Stomach (tissue), 9 donors: ENCODE results near the gene LIN28A. TPM values are rescaled to one million over a fixed set of nuclear protein-coding genes. Genes with fewer than 3 reads are reported as not detected.

Experiments used
- DNase-seq, 2 donors: peaks; one replicate each; pipeline versions ENCODE4 v3.0.0 to v3.0.0-alpha.2; 2013 to 2019
- H3K27ac ChIP-seq, 5 donors: fragments of 200-600 bp in 4 of 5; sonication (generic) in 4 of 5; one replicate each; pipeline ENCODE4 v1.5.1; 2013 to 2019; ENCODE audit warnings: mild to moderate bottlenecking in 1 of 5, moderate library complexity in 1 of 5
- H3K27me3 ChIP-seq, 3 donors: fragments of 200-600 bp; sonication (generic); one replicate each; pipeline ENCODE4 v1.5.1; 2017 to 2019; ENCODE audit warnings: mixed run types in 1 of 3
- H3K36me3 ChIP-seq, 4 donors: fragments of 200-600 bp; sonication (generic); 1 replicate in 3 of 4; 2 replicates in 1 of 4; pipeline ENCODE4 v1.5.1; 2016 to 2019
- H3K4me1 ChIP-seq, 4 donors: fragments of 200-600 bp; sonication (generic); one replicate each; pipeline ENCODE4 v1.5.1; 2016 to 2019
- H3K4me3 ChIP-seq, 4 donors: fragments of 200-600 bp; sonication (generic) in 3 of 4; one replicate each; pipeline ENCODE4 v1.5.1; 2016 to 2019; ENCODE audit warnings: mild to moderate bottlenecking in 1 of 4
- H3K9me3 ChIP-seq, 4 donors: fragments of 200-600 bp; sonication (generic); one replicate each; pipeline ENCODE4 v1.5.1; 2016 to 2019
- CTCF ChIP-seq, 7 experiments: fragments of 450-650 bp in 4 of 7; fragments of 200-600 bp in 3 of 7; sonication (generic) in 3 of 7; IDR thresholded peaks; one replicate each; pipeline ENCODE4 v1.5.1; 2016 to 2019; ENCODE audit warnings: antibody characterized with exemption in 7 of 7, control low read depth in 2 of 7, mild to moderate bottlenecking in 1 of 7
- EP300 ChIP-seq: sonication (generic); formaldehyde crosslinking; IDR thresholded peaks from one replicate; pipeline ENCODE4 v1.6.1; 2017; ENCODE audit warnings: antibody characterized with exemption
- POLR2A ChIP-seq, 4 donors: fragments of 450-650 bp; IDR thresholded peaks; one replicate each; pipeline ENCODE4 v1.6.1; 2016; ENCODE audit warnings: antibody characterized with exemption in 4 of 4, control low read depth in 2 of 4, mild to moderate bottlenecking in 1 of 4, moderate library complexity in 1 of 4
- POLR2AphosphoS5 ChIP-seq, 3 donors: sonication (generic); formaldehyde crosslinking; IDR thresholded peaks; one replicate each; pipeline ENCODE4 v1.6.1; 2016; ENCODE audit warnings: antibody characterized with exemption in 3 of 3
- WGBS, 5 donors: extraction: QIAGEN DNeasy Blood & Tissue Kit in 3 of 5; methylation state at CpG; one replicate each; pipeline versions ENCODE4 v1.1.5 to v1.1.7; 2013 to 2018; 5-methylcytosine and 5-hydroxymethylcytosine counted together
- intact Hi-C: fragments of 100-400 bp; cut with DNase I; formaldehyde crosslinking; loops from one replicate; pipeline ENCODE4 v1.15.1; 2023; ENCODE audit warnings: low total_unique reads
- polyA plus RNA-seq, 3 donors: library from polyadenylated mRNA; stranded (reverse); fragments of 200-250 nt; gene quantifications; one replicate each; pipeline ENCODE4 v1.2.3, GENCODE V29; 2013
- total RNA-seq, 5 donors: library from RNA; depleted of rRNA; stranded (reverse); fragments of >200 nt; gene quantifications; one replicate each; pipeline versions ENCODE4 v1.1.0 to v1.2.3, GENCODE V29; 2014 to 2016
- donor health status: healthy with polysubstance abuse.
- donor health status: Bipolar disorder and iron deficiency.
- donor health status: healthy.

The LIN28A gene
- total and polyA plus RNA-seq, 8 donors: not detected

GRCh38 chr1:26413031-26413430 is 2.4 kb downstream of the LIN28A start:
- no peak for DNase-seq
- peaks cover 20 to 87% (median 68%) of the 10 kb centered on the region in 3 donors for H3K27me3 ChIP-seq
- intact Hi-C loops: no loop called here
- H3K4me3 ChIP-seq: no peak overlapping the region
- H3K27ac ChIP-seq: no peak overlapping the region
- H3K9me3 ChIP-seq: no peaks in the 10 kb centered on the region
- no peaks in the 10 kb centered on the region for H3K36me3 ChIP-seq
- 0 to 10% (median 7%) methylated on average over 1 of the region's 1 CpG for WGBS, 5 donors
- no peak for TF ChIP-seq CTCF (IDR thresholded peaks at IDR 0.05)
- peaks cover 0 to 11% (median 5%) of the 10 kb centered on the region in 4 donors for H3K4me1 ChIP-seq

GRCh38 chr1:26417111-26417759 is 6.6 kb downstream of the LIN28A start:
- H3K4me3 ChIP-seq: no peak overlapping the region
- no peaks in the 10 kb centered on the region for H3K9me3 ChIP-seq
- DNase-seq: peak; percentile 84 to 88
- no peaks in the 10 kb centered on the region for H3K36me3 ChIP-seq
- peaks cover under 1 to 81% (median 36%) of the 10 kb centered on the region in 3 donors for H3K27me3 ChIP-seq
- no peak for TF ChIP-seq POLR2AphosphoS5 (IDR thresholded peaks at IDR 0.05)
- peak in 5 of 7 experiments; percentile 16 to 79 (median 62) for TF ChIP-seq CTCF (IDR thresholded peaks at IDR 0.05)
- no peak for TF ChIP-seq EP300
- TF ChIP-seq POLR2A (IDR thresholded peaks at IDR 0.05): no peak
- no peaks in the 10 kb centered on the region for H3K4me1 ChIP-seq
- H3K27ac ChIP-seq: no peak overlapping the region
- WGBS, 5 donors: 19 to 28% (median 22%) methylated on average over 6 to 9 of the region's 9 CpGs
- intact Hi-C loops: no loop called here

GRCh38 chr1:26418865-26419349 is 8.3 kb downstream of the LIN28A start:
- Histone ChIP-seq H3K9me3 (no peaks in the 10 kb centered on the region), H3K4me3 (no peak overlapping the region), H3K27ac (no peak overlapping the region), H3K36me3 (no peaks in the 10 kb centered on the region), H3K4me1 (no peaks in the 10 kb centered on the region), H3K27me3 (peaks cover 0 to 75% (median 20%) of the 10 kb centered on the region in 3 donors)
- 19 to 34% (median 28%) methylated on average over 5 of the region's 5 CpGs for WGBS, 5 donors
- no peak for TF ChIP-seq EP300
- TF ChIP-seq CTCF (IDR thresholded peaks at IDR 0.05): no peak
- TF ChIP-seq POLR2A (IDR thresholded peaks at IDR 0.05): no peak
- TF ChIP-seq POLR2AphosphoS5 (IDR thresholded peaks at IDR 0.05): no peak
- DNase-seq: no peak
- intact Hi-C loops: no loop called here

- Histone ChIP-seq H3K4me1 (no peaks in the 10 kb centered on the region), H3K4me3 (no peak overlapping the region), H3K27ac (no peak overlapping the region), H3K27me3 (peaks cover 0 to 75% (median 14%) of the 10 kb centered on the region in 3 donors), H3K36me3 (no peaks in the 10 kb centered on the region), H3K9me3 (no peaks in the 10 kb centered on the region)
- no peak for DNase-seq
- whole genome bisulfite sequencing, 5 donors: 69 to 83% (median 74%) methylated on average over 2 of the region's 2 CpGs
- TF ChIP-seq POLR2AphosphoS5 (IDR thresholded peaks at IDR 0.05) (no peak), POLR2A (IDR thresholded peaks at IDR 0.05) (no peak), CTCF (IDR thresholded peaks at IDR 0.05) (no peak), EP300 (no peak)
- intact Hi-C loops: no loop called here
Measured at GRCh38 chr1:26419494-26419893, 8.9 kb downstream of the LIN28A start.
